K562 (cell line): ENCODE data around the gene SMG5. TPM values are rescaled to one million over a fixed set of nuclear protein-coding genes. Genes with fewer than 3 reads are reported as not detected.

Experiments used
- GATAD2B ChIP-seq: fragments of 450-650 bp; IDR thresholded peaks from 2 replicates; pipeline ENCODE4 v1.6.1; 2017; ENCODE audit warnings: mild to moderate bottlenecking, borderline replicate concordance
- GTF2B ChIP-seq: IDR thresholded peaks from 2 replicates; pipeline ENCODE4 v1.6.1; 2011; ENCODE audit not compliant: insufficient read length; ENCODE audit errors: extremely low read depth
- HDAC8 ChIP-seq: fragments of 450-650 bp; IDR thresholded peaks from 2 replicates; pipeline ENCODE4 v1.6.1; 2016; ENCODE audit warnings: mild to moderate bottlenecking, missing genetic modification characterization, moderate library complexity, missing compliant biosample characterization
- HES1 ChIP-seq: fragments of 450-650 bp; IDR thresholded peaks from 2 replicates; pipeline ENCODE4 v1.6.1; 2016; ENCODE audit warnings: low read depth, mild to moderate bottlenecking, moderate library complexity
- KLF6 ChIP-seq: fragments of 250-450 bp; sonication (Bioruptor Pico); IDR thresholded peaks from 2 replicates; pipeline ENCODE4 v1.4.0; 2020; ENCODE audit warnings: mild to moderate bottlenecking, moderate library complexity, borderline replicate concordance
- NR1H2 ChIP-seq: sonication (generic); formaldehyde crosslinking; IDR thresholded peaks from 2 replicates; pipeline ENCODE4 v1.4.0; 2020; ENCODE audit warnings: mild to moderate bottlenecking, missing genetic modification reagents
- NUFIP1 ChIP-seq: fragments of 450-650 bp; IDR thresholded peaks from 2 replicates; pipeline ENCODE4 v1.6.1; 2018; ENCODE audit not compliant: partially characterized antibody
- OTX1 ChIP-seq: fragments of 450-650 bp; formaldehyde crosslinking; IDR thresholded peaks from 2 replicates; pipeline ENCODE4 v1.4.0; 2022; ENCODE audit warnings: mild to moderate bottlenecking
- PHF8 ChIP-seq: fragments of 200-600 bp; sonication (generic); IDR thresholded peaks from 2 replicates; pipeline ENCODE4 v1.6.1; 2012; ENCODE audit warnings: mixed run types, mild to moderate bottlenecking, inconsistent platforms, low read length, moderate library complexity, borderline replicate concordance
- POLR2A ChIP-seq: fragments of 450-650 bp; conservative IDR thresholded peaks from 2 replicates; pipeline ENCODE4 v1.6.1; 2016
- RBM39 ChIP-seq: fragments of 200-400 bp; formaldehyde crosslinking; optimal IDR thresholded peaks from 2 replicates; pipeline ENCODE3; 2018; ENCODE audit warnings: low read depth, low read length
- SOX6 ChIP-seq: fragments of 450-650 bp; IDR thresholded peaks from 2 replicates; pipeline ENCODE4 v1.6.1; 2014; ENCODE audit warnings: mild to moderate bottlenecking
- USF2 ChIP-seq: sonication (generic); formaldehyde crosslinking; IDR thresholded peaks from 2 replicates; pipeline ENCODE4 v1.5.0; 2020; ENCODE audit warnings: missing genetic modification reagents
- YBX1 ChIP-seq: fragments of 450-650 bp; IDR thresholded peaks from 2 replicates; pipeline ENCODE4 v1.7.1; 2016; ENCODE audit warnings: mild to moderate bottlenecking
- ZBTB40 ChIP-seq, 2 experiments: fragments of 450-650 bp in 1 of 2; sonication (generic) in 1 of 2; formaldehyde crosslinking in 1 of 2; IDR thresholded peaks; 2 replicates each; pipeline versions ENCODE4 v1.7.1 to v1.9.0; 2016 to 2022; ENCODE audit warnings: inconsistent platforms in 1 of 2, mild to moderate bottlenecking in 1 of 2, missing genetic modification reagents in 1 of 2
- ZFP30 ChIP-seq: fragments of 250-450 bp; sonication (Bioruptor Pico); IDR thresholded peaks from 2 replicates; pipeline ENCODE4 v1.8.0; 2022; ENCODE audit warnings: moderate library complexity, mild to moderate bottlenecking, inconsistent platforms, borderline replicate concordance
- ZNF316 ChIP-seq: fragments of 450-650 bp; IDR thresholded peaks from 2 replicates; pipeline ENCODE4 v1.6.1; 2016
- ZNF589 ChIP-seq: fragments of 200-800 bp; sonication (Bioruptor generic); IDR thresholded peaks from 2 replicates; pipeline ENCODE4 v1.6.1; 2016; ENCODE audit warnings: low read depth, missing genetic modification characterization, missing compliant biosample characterization
- polyA plus RNA-seq, 8 experiments: library from polyadenylated mRNA; depleted of rRNA in 4 of 8; stranded (reverse) in 5 of 8; unstranded in 3 of 8; fragments of >200 nt; fragmentation: Nextera tagmentation in 2 of 8; fragmentation: Illumina TruSeq in 1 of 8; extraction: Ambion mirVana in 2 of 8; extraction: Trizol in 1 of 8; gene quantifications; 2 replicates each; pipeline versions ENCODE4 v1.2.1 to v1.2.3, GENCODE V29; 2011 to 2014; ENCODE audit warnings: inconsistent platforms in 1 of 8, missing spikeins in 1 of 8
- total RNA-seq, 7 experiments: library from RNA; depleted of rRNA in 6 of 7; stranded (reverse); fragments of >200 nt in 6 of 7; fragmentation: Illumina TruSeq in 2 of 7; extraction: Trizol in 2 of 7; gene quantifications; 2 replicates each; pipeline versions ENCODE4 v1.2.1 to v1.2.3, GENCODE V29; 2011 to 2021; ENCODE audit warnings: low replicate concordance in 1 of 7

The SMG5 gene
- total and polyA plus RNA-seq, 9 of the 15 experiments (the other 6 are each of a cell fraction or from before 2014, with no cell fraction given): 1.4 to 85.9 (median 53.0) TPM

GRCh38 chr1:156281693-156282478 is 739 bp downstream of the SMG5 start (continued):
- TF ChIP-seq KLF6: no peak
- TF ChIP-seq ZFP30 (CRISPR knock-in tag): no peak
- no peak for TF ChIP-seq RBM39
- TF ChIP-seq NUFIP1: no peak
- TF ChIP-seq POLR2A: no peak
- no peak for TF ChIP-seq SOX6
- no peak for TF ChIP-seq ZNF316
- TF ChIP-seq USF2 (CRISPR knock-in tag): no peak
- TF ChIP-seq YBX1: no peak
- TF ChIP-seq HES1: no peak
- TF ChIP-seq NR1H2 (CRISPR knock-in tag): no peak
- no peak for TF ChIP-seq OTX1
- no peak for TF ChIP-seq GTF2B
- TF ChIP-seq PHF8: no peak
- TF ChIP-seq ZNF589 (CRISPR knock-in tag): no peak
- TF ChIP-seq HDAC8 (tag): no peak
- TF ChIP-seq ZBTB40 (IDR thresholded peaks at IDR 0.05): no peak
- no peak for TF ChIP-seq ZBTB40 (CRISPR knock-in tag; IDR thresholded peaks at IDR 0.05)
- TF ChIP-seq GATAD2B: no peak
